ENCODE results near the gene KRTAP10-6.

- TF ChIP-seq CTCF (IDR thresholded peaks at IDR 0.05) (no peak), POLR2AphosphoS5 (IDR thresholded peaks at IDR 0.05) (no peak), POLR2A (IDR thresholded peaks at IDR 0.05; ENCODE audit: low read depth) (no peak), EP300 (IDR thresholded peaks at IDR 0.05) (no peak)
These were observed 33.5 kb upstream of the KRTAP10-6 start for GRCh38 chr21:44625756-44626155.

Data from esophagus muscularis mucosa (tissue), 4 donors.